ACC112 (cell line): ENCODE results near the gene BMAL1.
"Not testable (repeated sequence)": the region's sequence is repeated elsewhere in the genome, so short reads cannot be mapped to it uniquely, and the experiment has no call there.

Source experiments
- H2AFZ ChIP-seq: fragments of 200-600 bp; sonication (generic); one replicate; pipeline ENCODE4 v1.6.0; 2017; ENCODE audit warnings: antibody characterized with exemption, low read length; ENCODE audit not compliant: unreplicated experiment
- H3K27ac ChIP-seq: fragments of 200-600 bp; sonication (generic); 2 replicates; pipeline ENCODE4 v1.5.1; 2014; ENCODE audit warnings: low read depth, mild to moderate bottlenecking, antibody characterized with exemption, low read length, moderate library complexity
- H3K27me3 ChIP-seq: fragments of 200-600 bp; sonication (generic); 2 replicates; pipeline ENCODE4 v1.6.1; 2014; ENCODE audit warnings: mild to moderate bottlenecking, antibody characterized with exemption, low read length, moderate library complexity, mixed read lengths; ENCODE audit not compliant: insufficient read depth
- H3K36me3 ChIP-seq: fragments of 200-600 bp; sonication (generic); 2 replicates; pipeline ENCODE4 v1.6.1; 2016; ENCODE audit warnings: mild to moderate bottlenecking, antibody characterized with exemption, low read length, moderate library complexity, mixed read lengths; ENCODE audit not compliant: insufficient read depth
- H3K4me1 ChIP-seq: fragments of 200-600 bp; sonication (generic); one replicate; pipeline ENCODE4 v1.6.1; 2016; ENCODE audit warnings: low read length, mixed read lengths; ENCODE audit not compliant: insufficient read depth, unreplicated experiment, control insufficient read depth
- H3K4me3 ChIP-seq: fragments of 200-600 bp; sonication (generic); 2 replicates; pipeline ENCODE4 v1.5.1; 2014; ENCODE audit warnings: mild to moderate bottlenecking, low read depth, low read length
- H3K79me2 ChIP-seq: fragments of 200-600 bp; sonication (generic); one replicate; pipeline ENCODE4 v1.6.0; 2016; ENCODE audit warnings: low read length; ENCODE audit not compliant: control insufficient read depth, unreplicated experiment, insufficient read depth

Gene BMAL1

DNA sequence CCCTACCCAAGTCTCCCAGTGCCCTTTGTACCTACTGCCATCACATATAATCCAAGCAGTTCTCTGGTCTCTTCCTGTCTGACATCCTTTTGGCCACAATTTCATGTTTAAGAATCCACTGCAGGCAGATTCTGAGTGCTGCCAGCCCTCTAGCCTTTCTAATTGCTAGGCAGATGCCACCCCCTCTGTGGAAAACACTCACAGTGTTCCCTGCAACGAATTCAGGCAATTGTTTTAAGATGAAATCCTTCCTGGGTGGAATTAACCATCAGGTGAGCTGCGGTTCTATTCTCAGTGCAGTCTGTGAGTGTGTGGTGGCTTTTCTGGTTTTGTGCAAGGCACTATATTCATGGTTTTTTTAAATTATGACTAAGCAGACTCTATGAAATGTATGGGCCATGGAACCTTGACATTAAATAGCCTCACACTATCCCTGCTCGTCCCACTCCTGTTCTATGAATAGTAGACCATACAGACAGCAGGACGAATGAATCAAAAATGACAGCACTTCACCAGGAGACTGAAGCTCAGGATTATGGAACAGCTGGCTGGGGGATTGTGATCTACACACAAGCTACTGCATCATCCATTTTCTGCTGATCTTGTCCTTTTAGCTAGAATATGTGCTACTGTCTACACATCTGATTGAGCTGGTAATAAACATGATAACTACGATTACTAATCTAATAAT is 29.8 kb upstream of the BMAL1 start:
- Histone ChIP-seq H3K27ac (no peak overlapping the region), H3K27me3 (no peaks in the 10 kb centered on the region), H2AFZ (no peak overlapping the region)

DNA sequence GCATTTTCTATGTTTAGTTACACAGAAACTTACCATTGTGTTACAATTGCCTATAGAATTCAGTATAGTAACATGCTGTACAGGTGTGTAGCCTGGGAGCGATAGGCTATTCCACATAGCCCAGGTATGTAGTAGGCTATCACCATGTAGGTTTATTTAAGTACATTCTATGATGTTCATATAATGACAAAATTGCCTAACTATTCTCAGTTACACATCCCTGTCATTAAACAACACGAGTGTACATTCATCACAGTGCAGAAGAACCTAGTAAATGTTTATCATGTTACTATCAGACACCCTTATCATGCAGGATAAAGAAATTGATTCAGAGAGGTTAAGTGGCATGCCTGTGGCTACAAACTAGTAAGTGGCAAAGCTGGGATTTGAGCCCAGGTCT is 28.4 kb upstream of the BMAL1 start:
- H3K4me3 ChIP-seq, result no peak overlapping the region
- H2AFZ ChIP-seq, result no peak overlapping the region
- no peaks in the 10 kb centered on the region for H3K79me2 ChIP-seq
- H3K27me3 ChIP-seq, result no peaks in the 10 kb centered on the region
- no peak overlapping the region for H3K27ac ChIP-seq
- no peaks in the 10 kb centered on the region for H3K36me3 ChIP-seq
- peaks cover 5% of the 10 kb centered on the region for H3K4me1 ChIP-seq

More for the DNA sequence above, 29.8 kb upstream of the BMAL1 start:
- H3K4me1 ChIP-seq, result peaks cover 5% of the 10 kb centered on the region
- H3K4me3 ChIP-seq, result no peak overlapping the region
- no peaks in the 10 kb centered on the region for H3K36me3 ChIP-seq
- H3K79me2 ChIP-seq, result no peaks in the 10 kb centered on the region

DNA sequence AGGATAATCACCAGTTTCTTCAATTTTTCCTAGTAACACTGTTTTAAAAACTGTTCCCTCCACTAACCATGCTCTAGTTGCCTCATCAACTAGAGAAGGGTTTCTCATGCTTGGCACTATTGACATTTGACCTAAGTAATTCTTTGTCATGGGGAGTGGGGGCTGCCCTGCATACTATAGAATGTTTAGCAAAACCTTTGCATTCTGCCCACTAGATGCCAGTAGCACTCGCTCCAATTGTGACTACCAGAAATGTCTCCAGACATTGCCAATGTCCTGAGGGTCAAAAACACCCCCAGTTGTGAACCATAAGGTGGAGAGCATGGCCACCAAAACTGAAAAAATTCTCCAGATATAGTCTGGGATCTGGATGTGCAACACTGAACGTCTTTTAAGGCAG is 27.6 kb upstream of the BMAL1 start:
- H3K4me1 ChIP-seq, result peaks cover 5% of the 10 kb centered on the region
- no peak overlapping the region for H2AFZ ChIP-seq
- H3K27me3 ChIP-seq, result no peaks in the 10 kb centered on the region
- no peaks in the 10 kb centered on the region for H3K36me3 ChIP-seq
- H3K27ac ChIP-seq, result no peak overlapping the region
- no peaks in the 10 kb centered on the region for H3K79me2 ChIP-seq
- H3K4me3 ChIP-seq, result no peak overlapping the region

DNA sequence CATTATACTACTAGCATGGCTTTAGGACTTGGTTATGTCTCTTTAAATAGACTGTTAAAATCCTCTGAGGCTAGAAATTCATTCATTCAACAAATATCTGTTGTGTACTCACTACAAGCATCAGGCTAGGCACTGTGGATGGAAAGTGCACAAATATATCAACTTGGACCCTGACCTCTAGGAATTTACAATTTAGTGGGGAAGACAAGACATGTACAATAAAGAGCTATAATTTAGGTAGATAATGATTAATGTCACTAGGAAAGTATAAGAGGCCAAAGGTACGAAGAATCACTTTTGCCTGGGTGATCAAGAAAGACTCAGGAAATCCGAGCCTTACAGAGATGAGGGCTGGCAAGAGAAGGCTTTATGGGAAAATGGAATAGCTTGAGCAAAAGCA is 25.6 kb upstream of the BMAL1 start:
- Histone ChIP-seq H3K27me3 (no peaks in the 10 kb centered on the region), H3K36me3 (no peaks in the 10 kb centered on the region), H3K27ac (no peak overlapping the region), H3K4me3 (no peak overlapping the region), H3K4me1 (peaks cover 5% of the 10 kb centered on the region), H2AFZ (no peak overlapping the region), H3K79me2 (no peaks in the 10 kb centered on the region)

DNA sequence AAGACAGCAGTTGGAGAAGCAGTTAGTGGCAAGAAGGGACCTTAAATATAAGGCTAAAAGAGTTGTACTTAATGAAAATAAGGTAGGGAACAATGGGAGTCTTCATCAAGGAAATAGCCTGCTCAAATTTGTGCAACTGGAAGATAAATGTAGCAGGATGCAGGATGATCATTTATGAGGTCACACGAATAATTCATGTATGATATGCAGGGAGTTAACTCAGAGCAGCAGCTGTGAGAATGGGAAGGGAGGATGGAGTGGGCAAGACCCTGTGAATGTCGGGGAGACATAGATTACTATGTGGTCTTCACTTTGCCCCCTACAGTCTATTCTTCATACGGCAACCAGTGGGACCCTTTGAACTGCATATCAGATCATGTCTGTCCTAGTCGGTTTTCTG is 25.2 kb upstream of the BMAL1 start:
- no peak overlapping the region for H2AFZ ChIP-seq
- no peaks in the 10 kb centered on the region for H3K79me2 ChIP-seq
- H3K4me1 ChIP-seq, result peaks cover 5% of the 10 kb centered on the region
- no peak overlapping the region for H3K4me3 ChIP-seq
- no peak overlapping the region for H3K27ac ChIP-seq
- H3K36me3 ChIP-seq, result no peaks in the 10 kb centered on the region
- no peaks in the 10 kb centered on the region for H3K27me3 ChIP-seq

DNA sequence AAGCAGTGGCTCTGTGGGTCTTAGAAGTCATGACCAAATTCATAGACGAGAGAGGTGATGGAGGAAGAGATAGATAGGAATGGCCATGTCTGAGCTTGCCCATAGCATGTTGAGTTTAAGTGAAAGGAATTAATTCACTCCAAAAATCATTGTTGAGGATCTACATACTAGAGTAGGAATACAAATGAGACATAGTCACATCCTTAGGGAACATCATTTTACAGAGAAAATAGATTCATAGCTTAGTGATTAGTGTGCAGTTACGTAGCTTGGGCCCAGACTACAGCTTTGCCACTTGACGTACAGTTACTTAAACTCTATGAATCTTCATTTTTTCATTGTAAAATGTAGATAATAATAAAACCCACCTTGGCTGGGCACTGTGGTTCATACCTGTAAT is 21.4 kb upstream of the BMAL1 start:
- Histone ChIP-seq H3K27me3 (no peaks in the 10 kb centered on the region), H3K27ac (no peak overlapping the region), H3K4me3 (no peak overlapping the region), H3K4me1 (peaks cover 19% of the 10 kb centered on the region), H3K36me3 (no peaks in the 10 kb centered on the region), H3K79me2 (no peaks in the 10 kb centered on the region), H2AFZ (no peak overlapping the region)

DNA sequence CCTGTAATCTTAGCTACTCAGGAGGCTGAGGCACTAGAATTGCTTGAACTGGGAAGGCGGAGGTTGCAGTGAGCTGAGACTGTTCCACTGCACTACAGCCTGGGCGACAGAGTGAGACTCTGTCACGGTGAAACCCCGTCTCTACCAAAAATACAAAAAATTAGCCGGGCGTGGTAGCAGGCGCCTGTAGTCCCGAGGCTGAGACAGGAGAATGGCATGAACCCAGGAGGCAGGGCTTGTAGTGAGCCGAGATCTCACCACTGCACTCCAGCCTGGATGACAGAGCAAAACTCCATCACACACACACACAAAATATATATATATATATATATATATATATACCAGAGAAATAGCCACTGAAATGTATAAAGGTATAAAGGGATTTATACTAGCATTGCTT is 19.5 kb upstream of the BMAL1 start:
- not testable (repeated sequence) for H2AFZ ChIP-seq, H3K4me3 ChIP-seq, H3K79me2 ChIP-seq, H3K27me3 ChIP-seq, H3K27ac ChIP-seq, H3K36me3 ChIP-seq
- H3K4me1 ChIP-seq, result peaks cover 36% of the 10 kb centered on the region

DNA sequence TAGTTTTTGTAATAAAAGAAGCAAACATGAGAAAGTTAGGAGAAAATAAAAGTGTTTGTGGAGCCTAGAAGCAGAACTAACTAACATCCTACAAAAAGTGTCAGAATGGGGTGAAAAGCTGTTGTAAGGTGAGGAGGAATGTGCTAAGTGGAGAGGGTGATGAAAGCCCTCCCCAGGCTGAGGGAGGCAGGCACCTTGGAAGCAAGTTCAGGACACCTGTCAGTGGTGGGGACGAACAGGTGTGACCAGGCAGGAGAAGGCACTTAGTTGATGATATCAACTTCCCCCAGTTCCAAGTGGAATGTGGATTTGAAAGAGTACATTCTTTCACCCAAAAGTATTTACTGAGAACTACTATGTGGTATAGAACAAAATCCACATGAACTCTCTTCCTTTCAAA is 18.7 kb upstream of the BMAL1 start:
- H2AFZ ChIP-seq, result no peak overlapping the region
- no peaks in the 10 kb centered on the region for H3K36me3 ChIP-seq
- peaks cover 36% of the 10 kb centered on the region for H3K4me1 ChIP-seq
- no peak overlapping the region for H3K4me3 ChIP-seq
- H3K27me3 ChIP-seq, result no peaks in the 10 kb centered on the region
- no peak overlapping the region for H3K27ac ChIP-seq
- no peaks in the 10 kb centered on the region for H3K79me2 ChIP-seq

DNA sequence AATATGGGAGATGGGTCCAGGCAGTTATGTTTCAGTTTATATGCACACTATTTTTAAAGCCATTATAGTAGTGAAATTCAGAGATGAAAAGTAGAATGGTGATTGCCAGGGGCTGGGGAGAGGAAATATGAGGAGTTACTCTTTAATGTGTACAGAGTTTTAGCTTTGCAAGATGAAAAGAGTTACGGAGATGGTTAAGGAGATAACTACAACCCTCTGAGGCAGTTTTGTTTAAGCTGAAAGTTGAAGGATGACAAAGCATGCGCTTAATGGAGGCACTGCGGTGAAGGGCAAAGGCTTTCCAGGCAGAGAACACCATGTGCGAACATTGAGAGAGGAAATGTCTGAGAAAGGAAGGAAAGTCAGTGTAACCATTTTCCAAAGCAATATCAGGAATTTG is 18.2 kb upstream of the BMAL1 start:
- no peaks in the 10 kb centered on the region for H3K36me3 ChIP-seq
- H3K4me3 ChIP-seq, result no peak overlapping the region
- no peak overlapping the region for H3K27ac ChIP-seq
- H2AFZ ChIP-seq, result no peak overlapping the region
- H3K79me2 ChIP-seq, result no peaks in the 10 kb centered on the region
- H3K4me1 ChIP-seq, result peaks cover 36% of the 10 kb centered on the region
- no peaks in the 10 kb centered on the region for H3K27me3 ChIP-seq

DNA sequence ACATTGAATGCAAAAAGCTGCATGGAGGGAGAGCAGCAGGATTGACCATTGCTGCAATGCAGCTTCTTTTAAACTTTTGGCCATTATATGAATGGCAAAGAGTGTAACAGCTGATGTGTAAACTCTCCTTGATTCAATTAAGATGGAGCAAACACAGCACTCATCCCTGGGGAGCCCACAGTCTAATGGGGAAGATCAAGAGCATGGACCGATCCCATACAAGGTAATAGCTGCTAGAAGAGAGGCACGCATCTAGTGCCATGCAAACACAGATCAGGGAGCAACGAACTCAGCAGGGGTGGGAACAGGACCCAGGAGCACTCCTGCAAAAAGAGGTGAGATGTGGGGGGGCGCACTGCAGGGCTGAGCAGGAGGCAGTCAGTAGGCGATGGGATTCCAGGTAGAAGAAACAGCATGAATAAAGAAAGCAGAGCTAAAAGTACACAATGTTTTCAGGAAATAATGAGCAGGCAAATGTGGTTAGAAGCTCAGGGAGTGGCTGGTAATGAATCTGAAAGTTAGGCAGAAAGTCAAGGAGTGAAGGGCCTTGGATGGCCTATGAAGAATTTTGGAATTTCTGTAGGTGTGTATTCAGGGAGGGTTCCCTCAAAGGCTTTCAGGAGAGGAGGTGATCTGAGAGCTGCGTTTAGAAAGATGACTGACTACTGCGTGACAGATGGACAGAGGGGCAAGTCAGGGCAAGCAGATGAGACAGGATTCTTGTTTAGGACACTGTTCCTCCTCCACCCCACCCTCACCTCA is 17.2 kb upstream of the BMAL1 start:
- Histone ChIP-seq H2AFZ (peak overlapping the region; percentile 62), H3K27ac (peak overlapping the region; percentile 96), H3K27me3 (no peaks in the 10 kb centered on the region), H3K4me1 (peaks cover 36% of the 10 kb centered on the region), H3K4me3 (peak overlapping the region; percentile 23; the same call in 1 of the 2 replicates), H3K79me2 (no peaks in the 10 kb centered on the region), H3K36me3 (no peaks in the 10 kb centered on the region)
